Brain microvascular endothelial cell (primary cell): ENCODE data around the gene APBB2.

ENCODE experiments used
- DNase-seq: peaks from one replicate; pipeline ENCODE4 v3.0.0-alpha.2; 2020
- H3K27ac ChIP-seq: fragments of 250-450 bp; sonication (Bioruptor Pico); 2 replicates; pipeline ENCODE4 v1.5.1; 2020; ENCODE audit warnings: mild to moderate bottlenecking, moderate library complexity
- H3K27me3 ChIP-seq: fragments of 250-450 bp; sonication (Bioruptor Pico); replicated peaks from 2 replicates; pipeline ENCODE4 v1.5.1; 2020; ENCODE audit warnings: mild to moderate bottlenecking
- H3K36me3 ChIP-seq: fragments of 250-450 bp; sonication (Bioruptor Pico); replicated peaks from 2 replicates; pipeline ENCODE4 v1.5.1; 2020; ENCODE audit warnings: mild to moderate bottlenecking
- H3K4me3 ChIP-seq: 2 replicates; pipeline ENCODE4 v1.5.1; 2011; ENCODE audit warnings: low read depth, mild to moderate bottlenecking, control low read depth, low read length, moderate library complexity
- CTCF ChIP-seq: IDR thresholded peaks from 2 replicates; pipeline ENCODE4 v1.5.1; 2011; ENCODE audit warnings: low read depth, mild to moderate bottlenecking, moderate library complexity, low read length, control low read depth, inconsistent platforms; ENCODE audit errors: missing control alignments
- in situ Hi-C: cut with HindIII; loops from 2 replicates; pipeline ENCODE4 v1.10.0; 2017; ENCODE audit warnings: low sequenced_read_pairs, low pct_ligation_motif_present

Gene APBB2

GRCh38 chr4:41160856-41161255, 53.5 kb downstream of the APBB2 start:
- TF ChIP-seq CTCF, result no peak
- Histone ChIP-seq H3K27ac (peak overlapping the region; percentile 96), H3K27me3 (no peaks in the 10 kb centered on the region), H3K36me3 (peaks cover 3% of the 10 kb centered on the region), H3K4me3 (no peak overlapping the region)
- peak; percentile 60 for DNase-seq
- in situ Hi-C loops, result no loop called here

DNA sequence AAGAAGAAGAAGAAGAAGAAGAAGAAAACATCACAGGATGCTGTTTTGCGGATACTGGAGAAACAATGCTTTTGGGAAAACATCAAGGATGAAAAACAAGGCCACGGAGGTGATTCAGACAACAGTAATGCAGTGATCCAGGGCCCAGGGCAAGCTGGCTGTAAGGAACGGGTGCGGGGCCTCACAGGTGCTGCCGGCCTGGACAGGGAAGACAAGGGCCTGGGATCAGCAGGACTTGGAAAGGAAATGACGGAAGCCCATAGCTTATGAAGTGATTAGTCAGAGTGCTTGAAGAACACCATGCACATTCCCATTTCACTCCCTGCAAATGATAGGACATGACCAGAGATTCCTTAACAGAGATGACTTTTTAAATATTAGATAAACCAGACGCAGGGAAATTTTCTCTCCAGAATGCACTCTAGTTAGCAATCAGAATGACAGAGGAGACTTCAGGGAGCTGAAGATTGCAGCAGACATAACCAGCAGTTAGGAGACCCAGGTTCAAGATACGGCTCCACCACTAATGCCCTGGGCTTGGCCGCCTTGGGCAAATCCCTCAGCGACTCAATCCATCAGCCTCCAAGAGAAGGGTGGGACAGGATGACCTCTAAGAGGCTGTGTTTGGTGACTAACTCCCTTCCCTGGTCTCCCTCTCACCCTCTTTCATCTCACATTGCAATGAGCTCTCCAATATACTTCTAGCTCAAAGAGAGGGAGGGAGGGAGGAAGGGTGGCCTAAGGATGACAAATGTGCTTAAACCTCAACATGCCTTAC, 54.1 kb downstream of the APBB2 start:
- H3K4me3 ChIP-seq, result peak overlapping the region; percentile 6
- in situ Hi-C loops, result no loop called here
- peak overlapping the region; percentile 96 for H3K27ac ChIP-seq
- no peaks in the 10 kb centered on the region for H3K27me3 ChIP-seq
- DNase-seq, result peak; percentile 96
- no peak for TF ChIP-seq CTCF
- H3K36me3 ChIP-seq, result peaks cover 3% of the 10 kb centered on the region

GRCh38 chr4:41158756-41159155, 55.6 kb downstream of the APBB2 start:
- H3K36me3 ChIP-seq, result peaks cover 3% of the 10 kb centered on the region
- H3K27ac ChIP-seq, result peak overlapping the region; percentile 96
- no peak for DNase-seq
- in situ Hi-C loops, result no loop called here
- H3K4me3 ChIP-seq, result no peak overlapping the region
- TF ChIP-seq CTCF, result no peak
- no peaks in the 10 kb centered on the region for H3K27me3 ChIP-seq

DNA sequence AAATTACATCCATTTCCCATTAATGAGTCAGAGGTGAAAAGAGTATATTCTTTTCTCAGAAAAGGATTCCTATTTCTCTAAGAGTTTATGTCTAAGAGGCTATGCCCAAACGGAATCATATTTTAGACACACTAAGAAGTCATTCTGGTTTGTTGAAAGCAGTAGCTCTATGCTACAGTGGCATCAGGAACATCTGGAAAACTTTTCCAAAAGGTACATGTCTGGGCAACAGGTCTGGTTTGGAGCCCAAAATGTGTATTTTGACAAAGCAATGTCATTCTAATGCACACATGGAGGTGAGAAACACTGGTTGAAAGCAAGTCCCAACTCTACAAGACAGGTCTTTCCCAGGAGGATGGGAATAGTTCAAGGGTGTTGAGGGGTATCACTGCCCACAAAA, 56.1 kb downstream of the APBB2 start:
- in situ Hi-C loops, result no loop called here
- TF ChIP-seq CTCF, result no peak
- no peak for DNase-seq
- Histone ChIP-seq H3K27me3 (no peaks in the 10 kb centered on the region), H3K36me3 (peaks cover 3% of the 10 kb centered on the region), H3K27ac (peak overlapping the region; percentile 96), H3K4me3 (no peak overlapping the region)

- Histone ChIP-seq H3K27me3 (no peaks in the 10 kb centered on the region), H3K4me3 (no peak overlapping the region), H3K36me3 (peaks cover 3% of the 10 kb centered on the region), H3K27ac (peak overlapping the region; percentile 96)
- TF ChIP-seq CTCF, result no peak
- no peak for DNase-seq
- in situ Hi-C loops, result no loop called here
These were observed 57.3 kb downstream of the APBB2 start for GRCh38 chr4:41157009-41157408.

DNA sequence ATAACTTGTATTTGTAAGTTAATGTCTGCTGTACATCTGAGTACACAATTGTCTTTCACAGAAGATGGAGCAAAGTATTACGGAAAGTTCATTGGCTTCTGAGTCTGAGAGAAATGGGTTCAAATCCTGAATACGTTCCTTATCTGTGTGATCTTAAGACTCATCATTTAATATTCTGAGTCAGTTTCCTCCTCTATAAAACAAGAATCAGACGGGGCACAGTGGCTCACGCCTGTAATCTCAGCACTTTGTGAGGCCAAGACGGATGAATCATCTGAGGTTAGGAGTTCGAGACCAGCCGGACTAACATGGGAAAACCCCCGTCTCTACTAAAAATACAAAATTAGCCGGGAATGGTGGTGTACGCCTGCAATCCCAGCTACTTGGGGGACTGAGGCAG, 57.8 kb downstream of the APBB2 start:
- Histone ChIP-seq H3K27ac (peak overlapping the region; percentile 96), H3K36me3 (peaks cover 3% of the 10 kb centered on the region), H3K27me3 (no peaks in the 10 kb centered on the region), H3K4me3 (no peak overlapping the region)
- in situ Hi-C loops, result no loop called here
- DNase-seq, result peak; percentile 96
- no peak for TF ChIP-seq CTCF
